GM23338 (cell line): ENCODE results near the gene ELOB. TPM values are rescaled to one million over a fixed set of nuclear protein-coding genes. Genes with fewer than 3 reads are reported as not detected.

Source experiments
- ATAC-seq: fragments of 200-7000 bp; cut with Tn5 transposase; 3 replicates; pipeline ENCODE4 v1.9.1; 2020
- DNase-seq: peaks from one replicate; pipeline ENCODE4 v3.0.0-alpha.2; 2015; ENCODE audit warnings: low spot score
- H2AFZ ChIP-seq: fragments of 200-600 bp; sonication (generic); 2 replicates; pipeline ENCODE4 v1.8.0; 2016; ENCODE audit warnings: antibody characterized with exemption, mild to moderate bottlenecking, moderate library complexity
- H3F3A ChIP-seq: fragments of 200-600 bp; sonication (generic); replicated peaks from 2 replicates; pipeline ENCODE4 v1.8.0; 2017; ENCODE audit warnings: antibody characterized with exemption, mixed run types, low read depth
- H3K27ac ChIP-seq: fragments of 200-600 bp; sonication (generic); 2 replicates; pipeline ENCODE4 v1.6.1; 2016; ENCODE audit warnings: low read depth
- H3K27me3 ChIP-seq: fragments of 200-600 bp; sonication (generic); 2 replicates; pipeline ENCODE4 v1.8.0; 2016; ENCODE audit warnings: mild to moderate bottlenecking, mixed run types, moderate library complexity; ENCODE audit not compliant: insufficient read depth
- H3K36me3 ChIP-seq: fragments of 200-600 bp; sonication (generic); 2 replicates; pipeline ENCODE4 v1.8.0; 2016; ENCODE audit warnings: mild to moderate bottlenecking; ENCODE audit not compliant: insufficient read depth
- H3K4me1 ChIP-seq: fragments of 200-600 bp; sonication (generic); 2 replicates; pipeline ENCODE4 v1.8.0; 2016; ENCODE audit warnings: mild to moderate bottlenecking, moderate library complexity; ENCODE audit not compliant: insufficient read depth
- H3K4me2 ChIP-seq: fragments of 200-600 bp; sonication (generic); 2 replicates; pipeline ENCODE4 v1.7.1; 2017; ENCODE audit warnings: mixed run types
- H3K4me3 ChIP-seq: fragments of 200-600 bp; sonication (generic); 2 replicates; pipeline ENCODE4 v1.6.1; 2016; ENCODE audit warnings: mixed run types
- H3K79me2 ChIP-seq: fragments of 200-600 bp; sonication (generic); replicated peaks from 2 replicates; pipeline ENCODE4 v1.8.0; 2017; ENCODE audit warnings: mild to moderate bottlenecking; ENCODE audit not compliant: insufficient read depth
- H3K9me2 ChIP-seq: fragments of 200-600 bp; sonication (generic); 2 replicates; pipeline ENCODE4 v1.8.0; 2017; ENCODE audit not compliant: insufficient read depth
- H4K20me1 ChIP-seq: fragments of 200-600 bp; sonication (generic); replicated peaks from 2 replicates; pipeline ENCODE4 v1.8.0; 2017; ENCODE audit warnings: mild to moderate bottlenecking; ENCODE audit not compliant: insufficient read depth
- H3K27ac Mint-ChIP-seq: 2 replicates; pipeline ENCODE4 v1.8.0; 2020; ENCODE audit warnings: inconsistent platforms, mild to moderate bottlenecking, moderate library complexity, mixed read lengths
- H3K27me3 Mint-ChIP-seq: 3 replicates; pipeline ENCODE4 v1.8.0; 2022; ENCODE audit warnings: low read depth, mild to moderate bottlenecking, moderate library complexity, mixed read lengths, inconsistent platforms; ENCODE audit not compliant: insufficient read depth, poor library complexity
- H3K36me3 Mint-ChIP-seq: 3 replicates; pipeline ENCODE4 v1.8.0; 2021; ENCODE audit warnings: low read depth, mild to moderate bottlenecking, inconsistent platforms, moderate library complexity, mixed read lengths
- H3K4me1 Mint-ChIP-seq: 3 replicates; pipeline ENCODE4 v1.8.0; 2020; ENCODE audit warnings: mild to moderate bottlenecking, inconsistent platforms, mixed read lengths
- H3K4me3 Mint-ChIP-seq: 3 replicates; pipeline ENCODE4 v1.8.0; 2021; ENCODE audit warnings: moderate library complexity, mild to moderate bottlenecking, inconsistent platforms, mixed read lengths
- H3K9me3 Mint-ChIP-seq: 3 replicates; pipeline ENCODE4 v1.8.0; 2020; ENCODE audit warnings: moderate library complexity, mild to moderate bottlenecking, inconsistent platforms, mixed read lengths
- CREB1 ChIP-seq: fragments of 250-450 bp; sonication (Bioruptor Pico); IDR thresholded peaks from 2 replicates; pipeline ENCODE4 v1.5.0; 2020; ENCODE audit warnings: low read depth, mild to moderate bottlenecking, moderate library complexity
- EZH2phosphoT487 ChIP-seq: fragments of 200-600 bp; sonication (generic); IDR thresholded peaks from one replicate; pipeline ENCODE4 v1.8.1; 2018; ENCODE audit warnings: antibody characterized with exemption; ENCODE audit not compliant: unreplicated experiment
- JUNB ChIP-seq: IDR thresholded peaks from one replicate; pipeline ENCODE4 v1.6.1; 2016; ENCODE audit warnings: antibody characterized with exemption; ENCODE audit not compliant: unreplicated experiment
- NANOG ChIP-seq: IDR thresholded peaks from 2 replicates; pipeline ENCODE4 v1.6.1; 2016; ENCODE audit warnings: antibody characterized with exemption, borderline replicate concordance
- POLR2AphosphoS5 ChIP-seq: IDR thresholded peaks from 2 replicates; pipeline ENCODE4 v1.6.1; 2016; ENCODE audit warnings: antibody characterized with exemption, low read depth
- STAT1 ChIP-seq: IDR thresholded peaks from one replicate; pipeline ENCODE4 v1.6.1; 2016; ENCODE audit warnings: antibody characterized with exemption; ENCODE audit not compliant: unreplicated experiment
- ZNF331 ChIP-seq: fragments of 250-450 bp; sonication (Bioruptor Pico); IDR thresholded peaks from 2 replicates; pipeline ENCODE4 v1.5.0; 2020; ENCODE audit warnings: low read depth, mild to moderate bottlenecking, moderate library complexity
- polyA plus RNA-seq: library from polyadenylated mRNA; unstranded; fragments of >200 nt; fragmentation: Nextera tagmentation; extraction: Ambion mirVana; gene quantifications from 2 replicates; pipeline ENCODE4 v1.2.1, GENCODE V29; 2016
- total RNA-seq: library from RNA; depleted of rRNA; stranded (reverse); fragments of >200 nt; shearing (Covaris generic); gene quantifications from 2 replicates; pipeline ENCODE4 v1.2.3, GENCODE V29; 2014
- TF ChIP-seq, protein P1 (sequence below), 2 experiments: fragments of 200-600 bp in 1 of 2; sonication (generic) in 1 of 2; conservative IDR thresholded peaks; 2 replicates each; pipeline versions ENCODE4 v1.5.1 to v1.6.1; 2016 to 2017; ENCODE audit warnings: antibody characterized with exemption in 2 of 2, low read depth in 2 of 2, mild to moderate bottlenecking in 2 of 2, moderate library complexity in 1 of 2
- TF ChIP-seq, protein P2 (sequence below): fragments of 250-450 bp; sonication (Bioruptor Pico); IDR thresholded peaks from 2 replicates; pipeline ENCODE4 v1.5.0; 2020; ENCODE audit warnings: mild to moderate bottlenecking, moderate library complexity
- TF ChIP-seq, protein P3 (sequence below): IDR thresholded peaks from 2 replicates; pipeline ENCODE4 v1.6.1; 2016; ENCODE audit warnings: antibody characterized with exemption

ELOB gene
- total and polyA plus RNA-seq, 2 experiments from 2014 or later: 278 to 756 TPM

GRCh38 chr16:2752850-2753732 lies 24.0 kb downstream of the ELOB start:
- peaks cover 41% of the 10 kb centered on the region for H4K20me1 ChIP-seq
- peaks cover 68% of the 10 kb centered on the region for H3K79me2 ChIP-seq
- DNase-seq (peak; percentile 76), ATAC-seq (peak; percentile 40)
- peaks cover 10% of the 10 kb centered on the region for H3K36me3 ChIP-seq
- peak overlapping the region; percentile 100 for H3K27ac ChIP-seq
- Mint-ChIP-seq H3K27ac (peak overlapping the region; percentile 97), H3K9me3 (no peaks in the 10 kb centered on the region; the same call in 2 of the 3 replicates), H3K27me3 (peaks cover 20% of the 10 kb centered on the region), H3K4me1 (peaks cover 35% of the 10 kb centered on the region), H3K36me3 (peaks cover 59% of the 10 kb centered on the region), H3K4me3 (peak overlapping the region; percentile 93)
- H3K4me3 ChIP-seq: peak overlapping the region; percentile 99
- TF ChIP-seq ZNF331 (CRISPR knock-in tag) (no peak), POLR2AphosphoS5 (no peak), NANOG (no peak)
- no peaks in the 10 kb centered on the region for H3K27me3 ChIP-seq
- no peaks in the 10 kb centered on the region for H3K9me2 ChIP-seq
- no peak overlapping the region for H2AFZ ChIP-seq
- peaks cover 25% of the 10 kb centered on the region for H3K4me1 ChIP-seq
- H3K4me2 ChIP-seq: peak overlapping the region; percentile 100
- peaks cover 50% of the 10 kb centered on the region for H3F3A ChIP-seq

- peak; percentile 80 for ATAC-seq
- peaks cover 44% of the 10 kb centered on the region for H3F3A ChIP-seq
- TF ChIP-seq, protein P1, sequence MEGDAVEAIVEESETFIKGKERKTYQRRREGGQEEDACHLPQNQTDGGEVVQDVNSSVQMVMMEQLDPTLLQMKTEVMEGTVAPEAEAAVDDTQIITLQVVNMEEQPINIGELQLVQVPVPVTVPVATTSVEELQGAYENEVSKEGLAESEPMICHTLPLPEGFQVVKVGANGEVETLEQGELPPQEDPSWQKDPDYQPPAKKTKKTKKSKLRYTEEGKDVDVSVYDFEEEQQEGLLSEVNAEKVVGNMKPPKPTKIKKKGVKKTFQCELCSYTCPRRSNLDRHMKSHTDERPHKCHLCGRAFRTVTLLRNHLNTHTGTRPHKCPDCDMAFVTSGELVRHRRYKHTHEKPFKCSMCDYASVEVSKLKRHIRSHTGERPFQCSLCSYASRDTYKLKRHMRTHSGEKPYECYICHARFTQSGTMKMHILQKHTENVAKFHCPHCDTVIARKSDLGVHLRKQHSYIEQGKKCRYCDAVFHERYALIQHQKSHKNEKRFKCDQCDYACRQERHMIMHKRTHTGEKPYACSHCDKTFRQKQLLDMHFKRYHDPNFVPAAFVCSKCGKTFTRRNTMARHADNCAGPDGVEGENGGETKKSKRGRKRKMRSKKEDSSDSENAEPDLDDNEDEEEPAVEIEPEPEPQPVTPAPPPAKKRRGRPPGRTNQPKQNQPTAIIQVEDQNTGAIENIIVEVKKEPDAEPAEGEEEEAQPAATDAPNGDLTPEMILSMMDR (conservative IDR thresholded peaks at IDR 0.05; ENCODE audit: low read depth in 2 of 2): no peak
- TF ChIP-seq JUNB (no peak), ZNF331 (CRISPR knock-in tag) (no peak), CREB1 (CRISPR knock-in tag) (peak; percentile 93), EZH2phosphoT487 (no peak), POLR2AphosphoS5 (peak; percentile 62), STAT1 (no peak)
- TF ChIP-seq, protein P2, sequence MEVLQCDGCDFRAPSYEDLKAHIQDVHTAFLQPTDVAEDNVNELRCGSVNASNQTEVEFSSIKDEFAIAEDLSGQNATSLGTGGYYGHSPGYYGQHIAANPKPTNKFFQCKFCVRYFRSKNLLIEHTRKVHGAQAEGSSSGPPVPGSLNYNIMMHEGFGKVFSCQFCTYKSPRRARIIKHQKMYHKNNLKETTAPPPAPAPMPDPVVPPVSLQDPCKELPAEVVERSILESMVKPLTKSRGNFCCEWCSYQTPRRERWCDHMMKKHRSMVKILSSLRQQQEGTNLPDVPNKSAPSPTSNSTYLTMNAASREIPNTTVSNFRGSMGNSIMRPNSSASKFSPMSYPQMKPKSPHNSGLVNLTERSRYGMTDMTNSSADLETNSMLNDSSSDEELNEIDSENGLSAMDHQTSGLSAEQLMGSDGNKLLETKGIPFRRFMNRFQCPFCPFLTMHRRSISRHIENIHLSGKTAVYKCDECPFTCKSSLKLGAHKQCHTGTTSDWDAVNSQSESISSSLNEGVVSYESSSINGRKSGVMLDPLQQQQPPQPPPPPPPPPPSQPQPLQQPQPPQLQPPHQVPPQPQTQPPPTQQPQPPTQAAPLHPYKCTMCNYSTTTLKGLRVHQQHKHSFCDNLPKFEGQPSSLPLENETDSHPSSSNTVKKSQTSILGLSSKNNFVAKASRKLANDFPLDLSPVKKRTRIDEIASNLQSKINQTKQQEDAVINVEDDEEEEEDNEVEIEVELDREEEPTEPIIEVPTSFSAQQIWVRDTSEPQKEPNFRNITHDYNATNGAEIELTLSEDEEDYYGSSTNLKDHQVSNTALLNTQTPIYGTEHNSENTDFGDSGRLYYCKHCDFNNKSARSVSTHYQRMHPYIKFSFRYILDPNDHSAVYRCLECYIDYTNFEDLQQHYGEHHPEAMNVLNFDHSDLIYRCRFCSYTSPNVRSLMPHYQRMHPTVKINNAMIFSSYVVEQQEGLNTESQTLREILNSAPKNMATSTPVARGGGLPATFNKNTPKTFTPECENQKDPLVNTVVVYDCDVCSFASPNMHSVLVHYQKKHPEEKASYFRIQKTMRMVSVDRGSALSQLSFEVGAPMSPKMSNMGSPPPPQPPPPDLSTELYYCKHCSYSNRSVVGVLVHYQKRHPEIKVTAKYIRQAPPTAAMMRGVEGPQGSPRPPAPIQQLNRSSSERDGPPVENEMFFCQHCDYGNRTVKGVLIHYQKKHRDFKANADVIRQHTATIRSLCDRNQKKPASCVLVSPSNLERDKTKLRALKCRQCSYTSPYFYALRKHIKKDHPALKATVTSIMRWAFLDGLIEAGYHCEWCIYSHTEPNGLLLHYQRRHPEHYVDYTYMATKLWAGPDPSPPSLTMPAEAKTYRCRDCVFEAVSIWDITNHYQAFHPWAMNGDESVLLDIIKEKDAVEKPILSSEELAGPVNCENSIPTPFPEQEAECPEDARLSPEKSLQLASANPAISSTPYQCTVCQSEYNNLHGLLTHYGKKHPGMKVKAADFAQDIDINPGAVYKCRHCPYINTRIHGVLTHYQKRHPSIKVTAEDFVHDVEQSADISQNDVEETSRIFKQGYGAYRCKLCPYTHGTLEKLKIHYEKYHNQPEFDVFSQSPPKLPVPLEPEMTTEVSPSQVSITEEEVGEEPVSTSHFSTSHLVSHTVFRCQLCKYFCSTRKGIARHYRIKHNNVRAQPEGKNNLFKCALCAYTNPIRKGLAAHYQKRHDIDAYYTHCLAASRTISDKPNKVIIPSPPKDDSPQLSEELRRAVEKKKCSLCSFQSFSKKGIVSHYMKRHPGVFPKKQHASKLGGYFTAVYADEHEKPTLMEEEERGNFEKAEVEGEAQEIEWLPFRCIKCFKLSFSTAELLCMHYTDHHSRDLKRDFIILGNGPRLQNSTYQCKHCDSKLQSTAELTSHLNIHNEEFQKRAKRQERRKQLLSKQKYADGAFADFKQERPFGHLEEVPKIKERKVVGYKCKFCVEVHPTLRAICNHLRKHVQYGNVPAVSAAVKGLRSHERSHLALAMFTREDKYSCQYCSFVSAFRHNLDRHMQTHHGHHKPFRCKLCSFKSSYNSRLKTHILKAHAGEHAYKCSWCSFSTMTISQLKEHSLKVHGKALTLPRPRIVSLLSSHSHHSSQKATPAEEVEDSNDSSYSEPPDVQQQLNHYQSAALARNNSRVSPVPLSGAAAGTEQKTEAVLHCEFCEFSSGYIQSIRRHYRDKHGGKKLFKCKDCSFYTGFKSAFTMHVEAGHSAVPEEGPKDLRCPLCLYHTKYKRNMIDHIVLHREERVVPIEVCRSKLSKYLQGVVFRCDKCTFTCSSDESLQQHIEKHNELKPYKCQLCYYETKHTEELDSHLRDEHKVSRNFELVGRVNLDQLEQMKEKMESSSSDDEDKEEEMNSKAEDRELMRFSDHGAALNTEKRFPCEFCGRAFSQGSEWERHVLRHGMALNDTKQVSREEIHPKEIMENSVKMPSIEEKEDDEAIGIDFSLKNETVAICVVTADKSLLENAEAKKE (CRISPR knock-in tag): no peak
- TF ChIP-seq, protein P3, sequence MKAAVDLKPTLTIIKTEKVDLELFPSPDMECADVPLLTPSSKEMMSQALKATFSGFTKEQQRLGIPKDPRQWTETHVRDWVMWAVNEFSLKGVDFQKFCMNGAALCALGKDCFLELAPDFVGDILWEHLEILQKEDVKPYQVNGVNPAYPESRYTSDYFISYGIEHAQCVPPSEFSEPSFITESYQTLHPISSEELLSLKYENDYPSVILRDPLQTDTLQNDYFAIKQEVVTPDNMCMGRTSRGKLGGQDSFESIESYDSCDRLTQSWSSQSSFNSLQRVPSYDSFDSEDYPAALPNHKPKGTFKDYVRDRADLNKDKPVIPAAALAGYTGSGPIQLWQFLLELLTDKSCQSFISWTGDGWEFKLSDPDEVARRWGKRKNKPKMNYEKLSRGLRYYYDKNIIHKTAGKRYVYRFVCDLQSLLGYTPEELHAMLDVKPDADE: peak; percentile 89
Observed at GRCh38 chr16:2752035-2752849, 24.8 kb downstream of the ELOB start, which contains the start of gene SRRM2. Gene SRRM2 (plus strand): TSS chr16:2752638. CDS start chr16:2756365, 3,727 bp downstream.

More at GRCh38 chr16:2752035-2752849, 24.8 kb downstream of the ELOB start, which contains the start of gene SRRM2:
- H3K79me2 ChIP-seq: peaks cover 59% of the 10 kb centered on the region
- Mint-ChIP-seq H3K4me3 (peak within 1 kb of the TSS; percentile 93), H3K4me1 (peaks cover 35% of the 10 kb centered on the region), H3K27ac (peak within 1 kb of the TSS; percentile 97), H3K36me3 (peaks cover 51% of the 10 kb centered on the region), H3K9me3 (no peaks in the 10 kb centered on the region; the same call in 2 of the 3 replicates), H3K27me3 (peaks cover 16% of the 10 kb centered on the region)
- peak within 1 kb of the TSS; percentile 100 for H3K4me2 ChIP-seq
- peaks cover 5% of the 10 kb centered on the region for H3K36me3 ChIP-seq
- peak within 1 kb of the TSS; percentile 94 for H2AFZ ChIP-seq
- H3K9me2 ChIP-seq: no peaks in the 10 kb centered on the region
- peak; percentile 97 for DNase-seq
- H3K4me3 ChIP-seq: peak within 1 kb of the TSS; percentile 99
- peaks cover 25% of the 10 kb centered on the region for H3K4me1 ChIP-seq
- H3K27me3 ChIP-seq: no peaks in the 10 kb centered on the region
- H4K20me1 ChIP-seq: peaks cover 35% of the 10 kb centered on the region
- H3K27ac ChIP-seq: peak within 1 kb of the TSS; percentile 100
